HG03175 (cell line): ENCODE data around the gene UBB.
"Not testable (repeated sequence)": the region's sequence is repeated elsewhere in the genome, so short reads cannot be mapped to it uniquely, and the experiment has no call there.

Experiments
- ATAC-seq: cut with Tn5 transposase; IDR thresholded peaks from one replicate; pipeline ENCODE4 v1.9.1; 2021; ENCODE audit warnings: mild to moderate bottlenecking, moderate library complexity; ENCODE audit not compliant: unreplicated experiment

The UBB gene

DNA sequence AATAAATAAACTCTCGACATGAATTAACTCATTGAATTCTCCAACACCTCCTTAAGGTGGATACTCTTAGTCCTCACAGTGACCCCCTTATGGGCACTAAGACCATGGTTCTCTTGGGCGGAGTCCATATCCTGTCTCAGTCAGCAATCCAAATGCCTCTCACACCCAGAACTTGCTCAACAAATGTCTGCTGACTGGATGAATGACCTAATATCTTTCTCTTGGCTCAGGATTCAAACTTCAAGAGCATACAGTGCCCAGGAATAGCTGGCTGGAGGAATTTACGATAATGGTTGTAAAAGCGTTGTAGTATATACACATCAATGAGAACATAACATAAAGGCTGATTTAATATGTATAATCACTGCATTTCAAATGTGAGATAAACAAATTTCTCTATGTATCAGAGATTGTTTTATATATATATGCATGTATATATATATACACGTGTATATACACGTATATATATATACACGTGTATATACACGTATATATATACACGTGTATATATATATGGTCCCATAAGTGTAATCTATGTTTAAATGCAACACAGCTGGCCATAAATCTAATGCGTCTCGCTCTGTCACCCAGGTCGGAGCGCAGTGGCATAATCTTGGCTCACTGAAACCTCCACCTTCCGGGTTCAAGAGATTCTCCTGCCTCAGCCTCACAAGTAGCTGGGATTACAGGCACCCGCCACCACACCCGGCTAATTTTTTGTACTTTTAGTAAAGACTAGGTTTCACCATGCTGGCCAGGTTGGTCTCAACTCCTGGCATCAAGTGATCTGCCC, 6.5 kb upstream of the UBB start:
- no peak for ATAC-seq

DNA sequence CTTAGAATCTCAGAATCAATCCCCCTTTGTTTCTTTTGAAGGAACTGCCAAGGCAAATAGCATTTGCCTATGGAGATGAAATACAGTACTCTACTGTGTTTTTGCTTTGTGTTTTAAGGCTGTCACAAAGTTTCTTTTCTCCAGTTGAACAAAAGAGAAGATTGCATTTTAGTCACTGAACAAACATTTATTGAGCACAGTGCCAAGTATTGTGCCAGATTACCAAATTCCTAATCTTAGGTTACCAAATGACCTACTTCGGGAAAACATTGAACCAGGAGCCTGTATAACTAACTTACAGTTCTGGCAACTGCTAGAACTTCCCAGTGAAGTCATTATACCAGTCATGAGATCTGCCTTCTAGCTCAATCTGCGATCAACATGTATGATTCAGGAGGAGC, 3.0 kb upstream of the UBB start:
- ATAC-seq: no peak

DNA sequence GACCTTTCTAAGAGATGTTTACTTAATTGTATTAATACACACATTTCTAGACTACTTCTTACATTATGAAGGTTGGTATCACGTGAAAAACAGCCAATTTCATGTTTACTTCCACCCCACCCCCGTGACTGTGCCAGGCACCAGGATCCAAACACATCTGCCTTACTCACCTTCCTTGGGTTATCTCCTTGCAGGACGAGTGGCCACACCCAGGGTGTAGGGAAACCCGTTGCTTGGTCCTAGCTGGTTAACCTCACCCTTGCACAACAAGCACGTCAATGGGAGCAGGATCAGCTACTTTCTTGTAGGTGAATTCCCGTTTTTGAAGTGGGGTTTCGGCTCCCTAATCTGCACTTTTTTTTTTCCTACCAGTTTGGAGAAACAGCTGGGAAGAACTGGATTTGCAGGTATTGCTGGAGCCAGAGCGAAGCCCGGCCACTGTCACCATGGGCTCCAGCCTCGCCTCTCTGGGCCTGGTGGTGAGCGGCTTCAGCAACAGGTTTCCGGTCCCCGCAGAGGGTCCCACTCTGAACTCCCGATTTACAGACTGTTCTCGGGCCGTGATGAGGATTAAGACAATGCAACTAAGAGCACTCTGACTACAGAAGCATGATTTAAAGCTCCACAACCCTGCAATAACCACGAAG, 2.1 kb upstream of the UBB start:
- no peak for ATAC-seq

DNA sequence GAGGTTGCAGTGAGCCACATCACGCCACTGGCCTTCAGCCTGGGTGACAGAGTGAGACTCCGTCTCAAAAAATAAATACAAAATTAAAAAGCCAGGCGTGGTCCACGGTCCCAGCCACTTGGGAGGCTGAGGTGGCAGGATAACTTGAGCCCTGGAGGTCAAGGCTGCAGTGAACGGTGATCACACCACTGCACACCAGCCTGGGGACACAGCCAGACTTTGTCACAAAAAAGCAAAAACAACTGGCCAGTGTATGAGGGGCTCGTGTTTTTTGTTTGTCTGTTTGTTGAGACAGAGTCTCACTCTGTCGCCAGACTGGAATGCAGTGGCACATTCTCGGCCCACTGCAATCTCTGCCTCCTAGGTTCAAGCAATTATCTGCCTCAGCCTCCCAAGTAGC, 1.2 kb upstream of the UBB start:
- no peak for ATAC-seq

DNA sequence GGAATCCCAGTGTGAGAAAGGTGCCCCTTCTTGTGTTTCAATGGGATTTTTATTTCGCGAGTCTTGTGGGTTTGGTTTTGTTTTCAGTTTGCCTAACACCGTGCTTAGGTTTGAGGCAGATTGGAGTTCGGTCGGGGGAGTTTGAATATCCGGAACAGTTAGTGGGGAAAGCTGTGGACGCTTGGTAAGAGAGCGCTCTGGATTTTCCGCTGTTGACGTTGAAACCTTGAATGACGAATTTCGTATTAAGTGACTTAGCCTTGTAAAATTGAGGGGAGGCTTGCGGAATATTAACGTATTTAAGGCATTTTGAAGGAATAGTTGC, 567 bp downstream of the UBB start:
- ATAC-seq: no peak

DNA sequence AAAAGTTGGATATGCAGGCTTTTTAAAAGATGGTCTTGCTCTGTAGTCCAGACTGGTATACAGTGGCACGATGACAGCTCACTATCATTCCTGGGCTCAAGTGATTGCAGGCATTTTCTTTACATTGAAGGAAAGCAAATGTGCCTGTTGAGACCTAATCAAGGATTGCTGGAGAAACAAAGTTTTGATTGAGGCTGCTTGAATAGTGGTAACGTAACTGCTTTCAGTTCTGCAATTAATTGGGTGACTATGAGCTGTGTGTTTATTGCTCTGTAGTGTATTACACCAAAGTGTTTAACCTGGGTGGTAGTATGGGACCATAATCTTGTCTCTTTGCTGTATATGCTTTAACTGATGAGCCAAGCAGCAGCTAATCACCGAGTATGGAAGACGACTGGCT, 2.3 kb downstream of the UBB start:
- ATAC-seq: no peak

DNA sequence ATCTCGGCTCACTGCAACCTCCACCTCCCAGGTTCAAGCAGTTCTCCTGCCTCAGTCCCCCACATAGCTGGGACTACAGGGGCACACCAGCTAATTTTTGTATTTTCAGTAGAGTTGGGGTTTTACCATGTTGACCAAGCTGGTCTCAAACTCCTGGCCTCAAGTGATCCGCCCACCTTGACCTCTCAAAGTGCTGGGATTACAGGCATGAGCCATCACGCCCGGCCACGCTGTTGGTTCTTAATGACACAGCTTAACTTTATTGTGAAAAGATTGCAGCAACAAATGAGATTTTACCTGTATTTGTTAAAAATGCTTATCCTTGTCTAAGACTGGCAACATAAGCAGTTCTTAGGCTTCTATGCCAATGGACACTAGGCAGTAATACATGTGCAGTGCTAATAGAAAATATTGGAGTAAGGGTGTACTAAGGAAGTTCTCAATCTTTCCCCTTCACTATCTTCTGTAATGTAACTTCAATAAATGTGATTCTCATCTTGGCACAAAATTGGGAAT, 2.9 kb downstream of the UBB start:
- no peak for ATAC-seq

DNA sequence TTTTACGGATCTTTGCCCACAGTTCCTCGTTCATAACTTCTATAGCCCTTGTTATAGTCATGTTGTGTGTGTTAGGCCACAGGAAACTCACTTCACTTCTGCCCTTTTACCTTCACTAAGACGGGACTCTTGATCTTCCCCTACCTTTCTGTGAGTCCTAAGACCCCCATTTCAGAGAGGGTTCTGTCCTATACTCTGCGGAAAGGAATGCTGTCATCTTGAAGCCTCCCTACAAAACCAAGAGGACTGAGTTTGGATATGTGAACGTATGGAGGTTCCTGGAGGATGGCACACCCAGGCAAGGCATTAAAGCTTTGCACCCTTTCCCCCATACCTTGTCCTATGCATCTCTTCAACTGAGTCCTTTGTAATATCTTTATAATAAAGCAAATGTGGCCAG, 3.7 kb downstream of the UBB start:
- ATAC-seq: no peak

DNA sequence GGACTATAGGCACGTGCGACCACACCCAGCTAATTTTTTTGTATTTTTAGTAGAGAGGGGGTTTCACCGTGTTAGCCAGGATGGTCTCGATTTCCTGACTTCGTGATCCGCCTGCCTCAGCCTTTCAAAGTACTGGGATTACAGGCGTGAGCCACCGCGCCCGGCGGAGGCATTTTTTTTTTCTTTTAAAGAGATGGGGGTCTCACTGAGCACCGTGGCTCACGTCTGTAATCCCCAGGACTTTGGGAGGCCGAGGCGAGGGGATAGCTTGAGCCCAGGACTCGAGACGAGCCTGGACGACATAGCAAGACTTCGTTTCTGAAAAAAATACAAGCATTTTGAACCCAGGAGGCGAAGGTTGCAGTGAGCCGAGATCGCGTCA, 5.2 kb downstream of the UBB start:
- not testable (repeated sequence) for ATAC-seq

DNA sequence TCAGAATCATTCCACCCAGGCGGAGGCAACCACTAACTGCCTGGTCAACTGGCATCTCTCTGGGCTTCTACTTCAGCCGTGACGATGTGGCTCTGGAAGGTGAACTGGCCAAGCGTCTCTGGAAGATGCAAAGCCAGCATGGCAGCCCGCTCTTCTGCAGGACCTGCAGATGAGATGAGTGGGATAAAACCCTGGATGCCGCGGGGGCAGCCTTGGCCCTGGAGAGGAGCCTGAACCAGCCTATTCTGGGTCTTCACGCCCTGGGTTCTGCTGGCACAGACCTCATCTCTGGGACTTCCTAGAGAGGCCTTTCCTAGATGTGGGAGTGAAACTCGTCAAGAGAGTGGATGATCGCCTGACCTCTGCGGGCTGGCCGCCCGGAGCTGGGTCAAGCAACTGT, 10.6 kb downstream of the UBB start:
- ATAC-seq: no peak

DNA sequence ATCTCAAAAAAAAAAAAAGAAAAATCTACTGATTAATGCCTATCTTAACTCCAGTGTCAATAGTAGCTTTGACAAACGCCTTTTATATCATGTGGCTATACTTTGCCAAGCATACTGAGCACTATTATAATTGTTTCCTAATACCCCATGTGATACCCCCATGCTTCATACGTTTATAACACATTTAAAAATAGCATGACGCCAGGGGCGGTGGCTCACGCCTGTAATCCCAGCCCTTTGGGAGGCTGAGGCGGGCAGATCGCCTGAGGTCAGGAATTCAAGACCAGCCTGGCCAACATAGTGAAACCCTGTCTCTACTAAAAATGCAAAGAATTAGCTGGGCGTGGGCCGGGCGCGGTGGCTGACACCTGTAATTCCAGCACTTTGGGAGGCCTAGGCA, 11.6 kb downstream of the UBB start:
- not testable (repeated sequence) for ATAC-seq

DNA sequence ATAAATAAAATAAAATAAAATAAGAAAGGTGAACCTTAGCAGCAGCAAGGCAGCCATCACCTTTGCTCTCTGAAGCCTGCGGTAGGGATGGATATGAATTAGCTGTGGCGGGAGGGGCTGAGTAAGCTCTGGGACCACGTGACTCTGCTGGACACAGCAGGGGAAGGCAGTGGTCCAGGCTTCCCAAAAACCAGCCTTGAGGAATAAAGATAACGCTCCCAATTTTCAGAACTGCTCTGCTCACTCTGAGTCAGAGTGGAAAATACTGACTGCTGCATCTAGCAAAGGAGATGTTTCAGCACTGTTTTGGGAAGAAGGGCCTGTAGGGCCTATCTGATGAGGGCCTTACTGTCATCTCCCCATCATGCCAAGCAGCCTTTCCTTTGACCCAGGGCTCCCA, 15.0 kb downstream of the UBB start:
- ATAC-seq: not testable (repeated sequence)

DNA sequence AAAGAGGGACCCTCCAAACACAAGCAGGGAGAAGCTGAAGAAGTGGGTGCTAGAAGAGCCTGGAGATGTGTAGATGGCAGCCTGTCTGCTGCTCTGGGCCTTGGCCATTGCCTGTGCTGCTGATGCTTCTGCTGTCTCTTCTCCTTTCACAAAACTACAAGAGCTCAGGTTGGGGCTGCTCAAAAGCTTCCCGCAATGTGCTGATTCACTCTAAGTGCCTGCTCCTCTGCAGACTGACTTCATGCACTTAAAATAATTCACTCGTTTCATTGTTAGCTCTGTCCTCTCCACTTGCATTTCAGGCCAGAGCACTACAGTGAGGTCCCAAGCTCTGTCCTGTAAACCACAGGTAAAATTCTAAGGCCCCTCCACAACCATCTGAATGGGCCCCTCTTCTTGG, 15.8 kb downstream of the UBB start:
- ATAC-seq: not testable (repeated sequence)

DNA sequence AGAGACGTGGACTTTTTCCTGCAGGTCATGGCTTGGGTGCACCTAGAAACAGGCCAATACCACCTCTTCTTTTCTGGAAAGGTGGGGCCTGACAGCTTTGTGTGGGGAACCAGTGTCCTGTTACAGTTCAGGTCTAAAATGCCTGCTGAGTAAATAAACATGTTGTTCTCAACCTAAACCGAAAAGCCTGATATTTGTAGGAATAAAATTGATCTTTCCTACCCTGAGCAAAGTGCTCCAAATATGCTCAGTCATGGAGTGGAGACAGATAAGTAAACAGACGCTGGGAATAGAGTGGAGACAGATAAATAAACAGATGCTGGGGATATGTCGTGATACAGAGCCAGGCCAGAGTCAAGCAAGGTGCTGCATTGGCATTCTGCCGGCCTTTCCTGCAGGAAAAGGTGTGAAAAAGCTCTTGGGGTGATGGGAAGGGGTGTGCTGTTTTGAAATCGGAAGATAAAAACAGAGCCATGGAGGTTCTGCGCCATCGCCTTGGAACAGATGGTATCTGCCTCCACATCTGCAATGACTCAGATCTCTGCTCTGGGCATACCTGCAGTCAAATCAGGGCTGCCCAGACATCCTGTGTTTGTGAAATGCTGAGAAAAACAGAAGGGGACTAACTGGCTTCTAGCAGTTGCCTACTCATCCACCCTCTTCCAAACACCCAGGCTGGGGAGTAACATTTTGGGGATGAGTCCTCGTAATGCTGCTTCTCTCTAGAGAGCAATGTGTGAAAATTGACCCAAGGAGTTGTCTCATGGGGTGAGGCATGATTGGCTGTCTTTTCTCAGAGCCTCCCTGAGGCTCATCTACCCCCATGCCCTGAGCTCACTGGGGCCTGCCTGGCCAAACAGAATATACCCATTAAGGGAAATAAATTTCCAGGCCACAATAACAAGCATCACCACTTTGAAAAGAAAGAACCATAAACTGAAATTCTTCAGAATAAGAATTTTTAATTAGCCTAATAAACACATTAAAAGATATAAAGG, 17.7 kb downstream of the UBB start:
- ATAC-seq: peak; percentile 68

DNA sequence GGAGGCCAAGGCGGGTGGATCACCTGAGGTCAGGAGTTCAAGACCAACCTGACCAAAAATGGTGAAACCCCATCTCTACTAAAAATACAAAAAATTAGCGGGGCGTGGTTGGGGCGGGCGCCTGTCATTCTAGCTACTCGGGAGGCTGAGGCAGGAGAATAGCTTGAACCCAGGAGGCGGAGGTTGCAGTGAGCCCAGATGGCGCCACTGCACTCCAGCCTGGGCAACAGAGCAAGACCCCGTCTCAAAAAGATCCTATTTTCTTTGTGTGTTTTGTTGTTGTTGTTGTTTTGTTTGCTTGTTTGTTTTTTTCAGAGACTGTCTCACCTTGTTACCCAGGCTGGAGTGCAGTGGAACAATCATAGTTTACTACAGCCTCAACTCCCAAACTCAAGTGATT, 23.0 kb downstream of the UBB start:
- not testable (repeated sequence) for ATAC-seq

DNA sequence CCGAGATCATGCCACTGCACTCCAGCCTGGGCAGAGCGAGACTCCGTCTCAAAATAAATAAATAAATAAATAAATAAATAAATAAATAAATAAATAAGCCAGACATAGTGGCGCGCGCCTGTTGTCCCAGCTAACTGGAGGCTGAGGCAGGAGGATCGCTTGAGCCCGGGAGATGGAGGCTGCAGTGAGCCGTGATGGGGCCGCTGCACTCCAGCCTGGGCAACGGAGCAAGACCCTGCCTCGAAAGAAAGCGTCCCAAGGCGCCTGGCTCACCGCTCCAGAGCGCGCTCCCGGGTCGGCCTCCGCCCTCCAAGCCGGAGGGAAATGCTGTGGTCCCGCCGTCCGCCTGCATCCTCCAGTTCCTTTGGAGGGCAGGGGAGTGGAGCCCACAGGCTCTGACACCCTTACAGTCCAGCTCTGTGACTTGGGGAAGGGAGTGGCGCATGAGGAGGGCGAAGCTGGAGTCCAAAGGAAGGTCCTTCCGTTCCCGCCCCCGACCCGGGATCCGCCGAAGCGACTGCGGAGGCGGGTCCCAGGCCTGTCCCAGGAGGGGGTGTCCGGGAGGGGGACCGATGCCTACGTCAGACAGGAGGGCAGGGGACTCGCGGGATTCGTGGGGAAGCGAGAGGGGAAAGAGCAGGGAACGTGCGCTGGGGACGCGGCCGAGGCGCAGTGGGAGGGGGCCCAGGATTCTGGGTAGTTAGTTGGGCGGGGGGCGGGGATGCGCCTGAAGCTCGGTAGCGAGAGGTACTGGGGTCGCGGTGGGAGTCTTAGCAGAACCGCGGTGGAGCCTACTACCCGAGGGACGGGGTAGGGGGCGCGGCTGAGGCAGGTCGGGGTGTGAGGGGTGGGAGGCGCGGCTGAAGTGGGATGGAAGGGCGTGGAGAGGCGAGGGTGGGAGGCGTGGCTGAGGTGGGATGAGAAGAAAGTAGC, 26.1 kb downstream of the UBB start:
- no peak for ATAC-seq

DNA sequence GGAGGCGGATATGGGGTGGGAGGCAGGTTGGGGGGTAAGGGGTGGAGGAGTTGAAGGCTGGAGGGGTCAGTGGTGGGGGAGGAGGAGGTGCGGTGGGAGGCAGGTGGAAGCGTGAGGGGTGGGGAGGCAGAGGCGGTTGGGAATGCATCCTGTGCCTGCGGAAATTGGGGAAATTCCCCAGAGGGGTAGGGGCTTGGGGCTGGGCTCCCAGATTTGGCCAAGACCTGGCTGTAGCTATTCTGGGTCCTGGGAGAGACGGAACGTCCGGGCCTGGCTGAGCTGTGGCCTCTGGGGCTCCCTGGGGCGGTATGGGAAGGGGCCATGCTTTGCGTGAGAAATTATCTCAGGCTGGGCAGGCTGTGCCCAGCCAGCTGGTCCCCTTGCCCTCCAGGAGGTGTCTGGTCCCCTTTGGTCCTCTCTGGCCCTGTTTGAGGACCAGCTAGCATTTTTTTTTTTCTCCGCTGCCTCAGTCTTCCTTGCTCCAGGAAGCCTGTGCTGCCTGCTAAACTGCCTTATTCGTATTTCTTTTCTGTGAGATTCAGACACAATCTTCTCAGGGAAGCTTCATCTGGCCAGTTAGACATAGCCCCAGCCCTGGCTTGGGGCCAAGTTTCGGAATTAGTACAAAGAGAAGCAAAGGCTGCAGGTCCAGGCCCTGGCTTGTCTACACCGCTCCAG, 27.2 kb downstream of the UBB start:
- ATAC-seq: peak; percentile 93

DNA sequence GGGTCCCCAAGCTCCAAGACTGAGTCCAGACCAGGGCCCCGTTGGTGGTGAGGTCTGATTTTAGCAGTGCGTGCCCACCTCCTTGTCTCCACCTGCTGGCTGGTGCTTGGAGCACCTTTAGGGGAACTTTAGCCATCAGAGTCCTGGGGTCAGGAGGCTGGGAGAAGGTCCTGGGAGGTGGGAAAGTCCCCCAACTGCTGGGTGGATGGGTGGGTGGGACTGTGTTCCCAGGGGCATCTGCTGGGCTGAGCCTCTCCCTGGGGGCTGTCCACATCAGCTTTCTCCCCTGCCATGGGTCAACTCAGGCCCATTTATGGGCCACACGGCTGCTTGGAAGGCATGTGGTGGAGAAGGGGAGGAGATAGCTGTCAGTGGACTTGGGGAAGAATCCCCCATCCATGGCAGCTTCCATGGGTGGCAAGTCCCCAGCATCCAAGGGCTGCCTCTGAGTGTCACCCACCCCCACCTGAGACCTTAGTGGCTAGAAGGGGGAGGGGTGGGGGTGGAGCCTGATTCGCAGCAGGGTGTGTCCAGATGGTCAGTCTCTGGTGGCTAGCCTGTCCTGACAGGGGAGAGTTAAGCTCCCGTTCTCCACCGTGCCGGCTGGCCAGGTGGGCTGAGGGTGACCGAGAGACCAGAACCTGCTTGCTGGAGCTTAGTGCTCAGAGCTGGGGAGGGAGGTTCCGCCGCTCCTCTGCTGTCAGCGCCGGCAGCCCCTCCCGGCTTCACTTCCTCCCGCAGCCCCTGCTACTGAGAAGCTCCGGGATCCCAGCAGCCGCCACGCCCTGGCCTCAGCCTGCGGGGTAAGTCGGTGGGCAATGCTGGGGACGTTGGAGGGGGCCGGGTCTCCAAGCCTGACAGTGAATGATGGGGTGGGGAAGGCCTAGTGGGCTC, 34.4 kb downstream of the UBB start, which contains the start of gene TRPV2:
Gene TRPV2, plus strand, starts transcription at position 541 of the 894 bp plus-strand sequence. CDS start 2,098 bp downstream, outside the sequence.
- peak; percentile 42 for ATAC-seq

DNA sequence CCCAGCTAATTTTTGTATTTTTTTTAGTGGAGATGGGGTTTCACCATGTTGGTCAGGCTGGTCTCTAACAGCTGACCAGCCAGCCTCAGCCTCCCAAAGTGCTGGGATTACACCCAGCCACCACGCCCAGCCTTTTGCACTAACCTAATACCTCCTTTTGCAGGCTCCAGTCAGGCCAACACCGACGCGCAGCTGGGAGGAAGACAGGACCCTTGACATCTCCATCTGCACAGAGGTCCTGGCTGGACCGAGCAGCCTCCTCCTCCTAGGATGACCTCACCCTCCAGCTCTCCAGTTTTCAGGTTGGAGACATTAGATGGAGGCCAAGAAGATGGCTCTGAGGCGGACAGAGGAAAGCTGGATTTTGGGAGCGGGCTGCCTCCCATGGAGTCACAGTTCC, 36.5 kb downstream of the UBB start:
- no peak for ATAC-seq
